ENCODE results near the gene MB21D2. TPM values are rescaled to one million over a fixed set of nuclear protein-coding genes. Genes with fewer than 3 reads are reported as not detected.
A peak's percentile ranks its signal among the peaks of the same experiment; 100 is the strongest.

Gene MB21D2
- total RNA-seq, 1 donor from 2014 or later = 13.4 TPM

- peaks cover 41% of the 10 kb centered on the region for H3K4me1 Mint-ChIP-seq (ENCODE audit: low read depth)
Measured at GRCh38 chr3:192888190-192888589, 29.5 kb downstream of the MB21D2 start.

GRCh38 chr3:192887701-192888100, 30.0 kb downstream of the MB21D2 start:
- TF ChIP-seq CTCF (IDR thresholded peaks at IDR 0.05; ENCODE audit: unreplicated experiment) = no peak
- Mint-ChIP-seq H3K9me3 (ENCODE audit: low read depth) (no peaks in the 10 kb centered on the region), H3K27ac (peak overlapping the region; percentile 87), H3K27me3 (no peaks in the 10 kb centered on the region), H3K36me3 (ENCODE audit: insufficient read depth) (peaks cover 2% of the 10 kb centered on the region), H3K4me3 (ENCODE audit: low read depth) (peak overlapping the region; percentile 48), H3K4me1 (ENCODE audit: low read depth) (peaks cover 37% of the 10 kb centered on the region)
- no peak for DNase-seq (ENCODE audit: low spot score, unreplicated experiment)

More at GRCh38 chr3:192888190-192888589, 29.5 kb downstream of the MB21D2 start:
- Mint-ChIP-seq H3K27me3 (no peaks in the 10 kb centered on the region), H3K9me3 (ENCODE audit: low read depth) (no peaks in the 10 kb centered on the region), H3K27ac (peak overlapping the region; percentile 87), H3K36me3 (ENCODE audit: insufficient read depth) (peaks cover 2% of the 10 kb centered on the region), H3K4me3 (ENCODE audit: low read depth) (peak overlapping the region; percentile 48)
- no peak for TF ChIP-seq CTCF (IDR thresholded peaks at IDR 0.05; ENCODE audit: unreplicated experiment)
- no peak for DNase-seq (ENCODE audit: low spot score, unreplicated experiment)

GRCh38 chr3:192887047-192887446, 30.6 kb downstream of the MB21D2 start:
- Mint-ChIP-seq H3K4me1 (ENCODE audit: low read depth) (peaks cover 36% of the 10 kb centered on the region), H3K4me3 (ENCODE audit: low read depth) (no peak overlapping the region), H3K9me3 (ENCODE audit: low read depth) (no peaks in the 10 kb centered on the region), H3K27ac (peak overlapping the region; percentile 67), H3K36me3 (ENCODE audit: insufficient read depth) (peaks cover 2% of the 10 kb centered on the region), H3K27me3 (no peaks in the 10 kb centered on the region)
- no peak for TF ChIP-seq CTCF (IDR thresholded peaks at IDR 0.05; ENCODE audit: unreplicated experiment)
- DNase-seq (ENCODE audit: low spot score, unreplicated experiment) = no peak

GRCh38 chr3:192884777-192885773, 32.6 kb downstream of the MB21D2 start:
- no peak for TF ChIP-seq CTCF (IDR thresholded peaks at IDR 0.05; ENCODE audit: unreplicated experiment)
- Mint-ChIP-seq H3K9me3 (ENCODE audit: low read depth) (no peaks in the 10 kb centered on the region), H3K4me3 (ENCODE audit: low read depth) (no peak overlapping the region), H3K27ac (peak overlapping the region; percentile 84), H3K27me3 (no peaks in the 10 kb centered on the region), H3K4me1 (ENCODE audit: low read depth) (peaks cover 31% of the 10 kb centered on the region), H3K36me3 (ENCODE audit: insufficient read depth) (peaks cover 2% of the 10 kb centered on the region)
- no peak for DNase-seq (ENCODE audit: low spot score, unreplicated experiment)

GRCh38 chr3:192883512-192883911, 34.1 kb downstream of the MB21D2 start:
- no peak overlapping the region for H3K4me3 Mint-ChIP-seq (ENCODE audit: low read depth)
- peak overlapping the region; percentile 56 for H3K27ac Mint-ChIP-seq
- peaks cover 32% of the 10 kb centered on the region for H3K4me1 Mint-ChIP-seq (ENCODE audit: low read depth)
- no peak for TF ChIP-seq CTCF (IDR thresholded peaks at IDR 0.05; ENCODE audit: unreplicated experiment)
- DNase-seq (ENCODE audit: low spot score, unreplicated experiment) = no peak
- H3K36me3 Mint-ChIP-seq (ENCODE audit: insufficient read depth) = peaks cover 2% of the 10 kb centered on the region
- H3K27me3 Mint-ChIP-seq = no peaks in the 10 kb centered on the region
- no peaks in the 10 kb centered on the region for H3K9me3 Mint-ChIP-seq (ENCODE audit: low read depth)
